ENCODE results near the gene CYP1B1. TPM values are rescaled to one million over a fixed set of nuclear protein-coding genes. Genes with fewer than 3 reads are reported as not detected.
A peak's percentile ranks its signal among the peaks of the same experiment; 100 is the strongest.
"Not testable (repeated sequence)": the region's sequence is repeated elsewhere in the genome, so short reads cannot be mapped to it uniquely, and the experiment has no call there.

The CYP1B1 gene
- total RNA-seq, 1 donor from 2014 or later, result 17.7 TPM

- Histone ChIP-seq H3K9me3 (replicated peaks) (no peaks in the 10 kb centered on the region), H3K36me3 (no peaks in the 10 kb centered on the region), H3K4me3 (no peak overlapping the region), H3K27ac (replicated peaks) (peak overlapping the region; percentile 82), H3K27me3 (ENCODE audit: low read depth) (peaks cover 64% of the 10 kb centered on the region), H3K4me1 (peaks cover 90% of the 10 kb centered on the region)
- no peak for TF ChIP-seq CTCF (IDR thresholded peaks at IDR 0.05; ENCODE audit: borderline replicate concordance)
- no peak for DNase-seq
- intact Hi-C loops (cut with micrococcal nuclease), result no loop called here
These were observed 19.4 kb upstream of the CYP1B1 start for GRCh38 chr2:38095079-38095995.

GRCh38 chr2:38093527-38094165 is 17.7 kb upstream of the CYP1B1 start:
- no peak for DNase-seq
- Histone ChIP-seq H3K27ac (replicated peaks) (peak overlapping the region; percentile 92), H3K27me3 (ENCODE audit: low read depth) (peaks cover 49% of the 10 kb centered on the region), H3K36me3 (no peaks in the 10 kb centered on the region), H3K4me3 (no peak overlapping the region), H3K4me1 (peaks cover 73% of the 10 kb centered on the region), H3K9me3 (replicated peaks) (no peaks in the 10 kb centered on the region)
- TF ChIP-seq CTCF (IDR thresholded peaks at IDR 0.05; ENCODE audit: borderline replicate concordance), result no peak
- intact Hi-C loops (cut with micrococcal nuclease), result no loop called here

- H3K27me3 ChIP-seq (ENCODE audit: low read depth), result peaks cover 36% of the 10 kb centered on the region
- intact Hi-C loops (cut with micrococcal nuclease), result no loop called here
- H3K4me3 ChIP-seq, result peak overlapping the region; percentile 10
- no peak for TF ChIP-seq CTCF (IDR thresholded peaks at IDR 0.05; ENCODE audit: borderline replicate concordance)
- peaks cover 60% of the 10 kb centered on the region for H3K4me1 ChIP-seq
- DNase-seq, result peak; percentile 61
- H3K36me3 ChIP-seq, result no peaks in the 10 kb centered on the region
- H3K9me3 ChIP-seq (replicated peaks), result no peaks in the 10 kb centered on the region
- H3K27ac ChIP-seq (replicated peaks), result peak overlapping the region; percentile 92
These were observed 16.4 kb upstream of the CYP1B1 start for GRCh38 chr2:38092196-38092902.

GRCh38 chr2:38091760-38092159 is 15.8 kb upstream of the CYP1B1 start:
- no peak overlapping the region for H3K4me3 ChIP-seq
- intact Hi-C loops (cut with micrococcal nuclease), result no loop called here
- H3K27ac ChIP-seq (replicated peaks), result peak overlapping the region; percentile 92
- H3K9me3 ChIP-seq (replicated peaks), result no peaks in the 10 kb centered on the region
- no peaks in the 10 kb centered on the region for H3K36me3 ChIP-seq
- DNase-seq, result no peak
- H3K4me1 ChIP-seq, result peaks cover 54% of the 10 kb centered on the region
- H3K27me3 ChIP-seq (ENCODE audit: low read depth), result peaks cover 30% of the 10 kb centered on the region
- no peak for TF ChIP-seq CTCF (IDR thresholded peaks at IDR 0.05; ENCODE audit: borderline replicate concordance)

GRCh38 chr2:38090928-38091327 is 15.0 kb upstream of the CYP1B1 start:
- no peak for DNase-seq
- peak overlapping the region; percentile 92 for H3K27ac ChIP-seq (replicated peaks)
- peaks cover 46% of the 10 kb centered on the region for H3K4me1 ChIP-seq
- H3K9me3 ChIP-seq (replicated peaks), result no peaks in the 10 kb centered on the region
- TF ChIP-seq CTCF (IDR thresholded peaks at IDR 0.05; ENCODE audit: borderline replicate concordance), result no peak
- H3K27me3 ChIP-seq (ENCODE audit: low read depth), result peaks cover 23% of the 10 kb centered on the region
- intact Hi-C loops (cut with micrococcal nuclease), result no loop called here
- no peaks in the 10 kb centered on the region for H3K36me3 ChIP-seq
- no peak overlapping the region for H3K4me3 ChIP-seq

- H3K27ac ChIP-seq (replicated peaks); H3K36me3 ChIP-seq; H3K4me3 ChIP-seq; intact Hi-C loops (cut with micrococcal nuclease); H3K9me3 ChIP-seq (replicated peaks); DNase-seq: not testable (repeated sequence)
- H3K4me1 ChIP-seq, result peaks cover 39% of the 10 kb centered on the region
- H3K27me3 ChIP-seq (ENCODE audit: low read depth), result peaks cover 16% of the 10 kb centered on the region
These were observed 14.3 kb upstream of the CYP1B1 start for GRCh38 chr2:38090212-38090611.

- H3K9me3 ChIP-seq (replicated peaks); H3K4me3 ChIP-seq; H3K36me3 ChIP-seq; H3K27me3 ChIP-seq (ENCODE audit: low read depth); intact Hi-C loops (cut with micrococcal nuclease); DNase-seq; H3K4me1 ChIP-seq: not testable (repeated sequence)
- H3K27ac ChIP-seq (replicated peaks), result peak overlapping the region; percentile 33
These were observed 10.2 kb upstream of the CYP1B1 start for GRCh38 chr2:38085998-38086698.
